ENCODE measurements around the gene FAM114A2.

GRCh38 chr5:154049636-154050035 lies 10.9 kb upstream of the FAM114A2 start:
- no peak for TF ChIP-seq CTCF (IDR thresholded peaks at IDR 0.05)
- TF ChIP-seq POLR2A (IDR thresholded peaks at IDR 0.05) = no peak

Data from body of pancreas (tissue), 4 donors.